C4-2B (cell line): ENCODE measurements around the gene RAMP1.

ENCODE experiments used
- CTCF ChIP-seq: fragments of 450-650 bp; conservative IDR thresholded peaks from 2 replicates; pipeline ENCODE4 v1.5.1; 2017; ENCODE audit warnings: mild to moderate bottlenecking
- ZFX ChIP-seq: fragments of 450-650 bp; IDR thresholded peaks from 2 replicates; pipeline ENCODE4 v1.6.1; 2017

GRCh38 chr2:237886685-237887481, 27.5 kb downstream of the RAMP1 start:
- TF ChIP-seq CTCF = no peak
- no peak for TF ChIP-seq ZFX
